ENCODE results near the gene PRR14L.
"Not testable (repeated sequence)": the region's sequence is repeated elsewhere in the genome, so short reads cannot be mapped to it uniquely, and the experiment has no call there.

The PRR14L gene

GRCh38 chr22:31739795-31740201 lies 10.1 kb downstream of the PRR14L start:
- DNase-seq, result no peak

GRCh38 chr22:31738566-31738965 lies 11.4 kb downstream of the PRR14L start:
- DNase-seq, result no peak

- DNase-seq, result no peak
These were observed 12.0 kb downstream of the PRR14L start for GRCh38 chr22:31737932-31738331.

GRCh38 chr22:31736458-31736857 lies 13.5 kb downstream of the PRR14L start:
- no peak for DNase-seq

- no peak for DNase-seq
These were observed 15.4 kb downstream of the PRR14L start for GRCh38 chr22:31734512-31734911.

GRCh38 chr22:31733580-31734079 lies 16.3 kb downstream of the PRR14L start:
- no peak for DNase-seq

GRCh38 chr22:31732089-31732829 lies 17.7 kb downstream of the PRR14L start:
- no peak for DNase-seq

GRCh38 chr22:31730344-31730711 lies 19.6 kb downstream of the PRR14L start:
- no peak for DNase-seq

GRCh38 chr22:31728857-31729256 lies 21.1 kb downstream of the PRR14L start:
- no peak for DNase-seq

- DNase-seq, result no peak
These were observed 23.2 kb downstream of the PRR14L start for GRCh38 chr22:31726692-31727091.

GRCh38 chr22:31723723-31724122 lies 26.2 kb downstream of the PRR14L start:
- DNase-seq, result no peak

- DNase-seq, result no peak
These were observed 30.0 kb downstream of the PRR14L start for GRCh38 chr22:31719850-31720471.

GRCh38 chr22:31715147-31715778 lies 34.7 kb downstream of the PRR14L start:
- DNase-seq, result no peak

- not testable (repeated sequence) for DNase-seq
These were observed 38.7 kb downstream of the PRR14L start for GRCh38 chr22:31711226-31711625.

GRCh38 chr22:31707519-31707918 lies 42.4 kb downstream of the PRR14L start:
- no peak for DNase-seq

- DNase-seq, result no peak
These were observed 54.5 kb downstream of the PRR14L start for GRCh38 chr22:31695423-31695822.

- not testable (repeated sequence) for DNase-seq
These were observed 55.9 kb downstream of the PRR14L start for GRCh38 chr22:31694046-31694445.

GRCh38 chr22:31692186-31692886 lies 57.6 kb downstream of the PRR14L start:
- no peak for DNase-seq

GRCh38 chr22:31691408-31691807 lies 58.5 kb downstream of the PRR14L start:
- DNase-seq, result no peak

- DNase-seq, result no peak
These were observed 66.5 kb downstream of the PRR14L start for GRCh38 chr22:31683181-31684105.

- no peak for DNase-seq
These were observed 67.2 kb downstream of the PRR14L start for GRCh38 chr22:31682751-31683150.

All from right forelimb (tissue), 1 donor.